Measurements from ENCODE around the gene SLC25A1. TPM values are rescaled to one million over a fixed set of nuclear protein-coding genes. Genes with fewer than 3 reads are reported as not detected.

SLC25A1 gene
- total RNA-seq, 1 experiment from 2014 or later = 162 TPM

- DNase-seq (ENCODE audit: low read depth, low spot score) = no peak
- in situ Hi-C loops (cut with HindIII; ENCODE audit: low pct_unique_long_range_greater_than_20kb, low sequenced_read_pairs) (no loop called here), intact Hi-C loops (cut with micrococcal nuclease; ENCODE audit: unreplicated experiment) (no loop called here)
- H3K36me3 ChIP-seq (ENCODE audit: control insufficient read depth, insufficient read depth, low read length) = no peaks in the 10 kb centered on the region
- TF ChIP-seq TCF7L2 (IDR thresholded peaks at IDR 0.05; ENCODE audit: low read depth, low read length) (no peak), CTCF (IDR thresholded peaks at IDR 0.05) (no peak), REST (IDR thresholded peaks at IDR 0.05; ENCODE audit: insufficient read depth in 1 of 2, low read depth in 2 of 2, low read length in 1 of 2) (no peak), SIN3A (IDR thresholded peaks at IDR 0.05; ENCODE audit: borderline replicate concordance, insufficient read depth, low read depth, low read length) (no peak), POLR2AphosphoS5 (IDR thresholded peaks at IDR 0.05; ENCODE audit: low read depth, low read length) (no peak)
- no peak overlapping the region for H3K27ac ChIP-seq (ENCODE audit: low read length)
- H3K9me3 ChIP-seq (ENCODE audit: control insufficient read depth, insufficient read depth, low read depth, low read length) = no peaks in the 10 kb centered on the region
- no peak for ATAC-seq
- POLR2A ChIA-PET = no interaction called here
- no peaks in the 10 kb centered on the region for H3K27me3 ChIP-seq (ENCODE audit: control insufficient read depth, insufficient read depth, low read length)
- H3K4me1 ChIP-seq (ENCODE audit: control insufficient read depth, insufficient read depth, low read length) = no peaks in the 10 kb centered on the region
- BruUV-seq (replicated peaks) = no TSS peak
- no peak overlapping the region for H3K4me3 ChIP-seq (ENCODE audit: low read depth in 2 of 2, low read length in 2 of 2)
- CTCF ChIA-PET = no interaction called here
Measured at GRCh38 chr22:19127329-19128008, 51.1 kb downstream of the SLC25A1 start.

- ChIA-PET CTCF (no interaction called here), POLR2A (no interaction called here)
- Histone ChIP-seq H3K27me3 (ENCODE audit: control insufficient read depth, insufficient read depth, low read length) (no peaks in the 10 kb centered on the region), H3K4me3 (ENCODE audit: low read depth in 2 of 2, low read length in 2 of 2) (no peak overlapping the region), H3K27ac (ENCODE audit: low read length) (no peak overlapping the region), H3K36me3 (ENCODE audit: control insufficient read depth, insufficient read depth, low read length) (no peaks in the 10 kb centered on the region), H3K9me3 (ENCODE audit: control insufficient read depth, insufficient read depth, low read depth, low read length) (no peaks in the 10 kb centered on the region), H3K4me1 (ENCODE audit: control insufficient read depth, insufficient read depth, low read length) (no peaks in the 10 kb centered on the region)
- intact Hi-C loops (cut with micrococcal nuclease; ENCODE audit: unreplicated experiment) = no loop called here
- DNase-seq (ENCODE audit: low read depth, low spot score) (no peak), ATAC-seq (no peak)
- BruUV-seq (replicated peaks) = no TSS peak
- in situ Hi-C loops (cut with HindIII; ENCODE audit: low pct_unique_long_range_greater_than_20kb, low sequenced_read_pairs) = no loop called here
- TF ChIP-seq SIN3A (IDR thresholded peaks at IDR 0.05; ENCODE audit: borderline replicate concordance, insufficient read depth, low read depth, low read length) = no peak
- no peak for TF ChIP-seq CTCF (IDR thresholded peaks at IDR 0.05)
Measured at GRCh38 chr22:19126309-19127273, 51.9 kb downstream of the SLC25A1 start.

Other genes starting within 250 kb of the SLC25A1 start
- gene PRODH, start 242.4 kb downstream of the SLC25A1 start, total RNA-seq (2021; ENCODE audit: unreplicated experiment) = 1.4 TPM
- gene DGCR2, start 56.3 kb downstream of the SLC25A1 start, total RNA-seq (2021; ENCODE audit: unreplicated experiment) = 35.1 TPM
- gene TSSK2, start 47.4 kb downstream of the SLC25A1 start, total RNA-seq (2021; ENCODE audit: unreplicated experiment) = not detected
- 13.1 TPM for gene ESS2, start 34.1 kb downstream of the SLC25A1 start, total RNA-seq (2021; ENCODE audit: unreplicated experiment)
- 0.23 TPM for gene GSC2, start 28.4 kb downstream of the SLC25A1 start, total RNA-seq (2021; ENCODE audit: unreplicated experiment)
- 11.9 TPM for gene CLTCL1, start 113.0 kb upstream of the SLC25A1 start, total RNA-seq (2021; ENCODE audit: unreplicated experiment)

Measured in Panc1 (cell line).